Measurements from ENCODE around the gene MRPL1.

MRPL1 gene

DNA sequence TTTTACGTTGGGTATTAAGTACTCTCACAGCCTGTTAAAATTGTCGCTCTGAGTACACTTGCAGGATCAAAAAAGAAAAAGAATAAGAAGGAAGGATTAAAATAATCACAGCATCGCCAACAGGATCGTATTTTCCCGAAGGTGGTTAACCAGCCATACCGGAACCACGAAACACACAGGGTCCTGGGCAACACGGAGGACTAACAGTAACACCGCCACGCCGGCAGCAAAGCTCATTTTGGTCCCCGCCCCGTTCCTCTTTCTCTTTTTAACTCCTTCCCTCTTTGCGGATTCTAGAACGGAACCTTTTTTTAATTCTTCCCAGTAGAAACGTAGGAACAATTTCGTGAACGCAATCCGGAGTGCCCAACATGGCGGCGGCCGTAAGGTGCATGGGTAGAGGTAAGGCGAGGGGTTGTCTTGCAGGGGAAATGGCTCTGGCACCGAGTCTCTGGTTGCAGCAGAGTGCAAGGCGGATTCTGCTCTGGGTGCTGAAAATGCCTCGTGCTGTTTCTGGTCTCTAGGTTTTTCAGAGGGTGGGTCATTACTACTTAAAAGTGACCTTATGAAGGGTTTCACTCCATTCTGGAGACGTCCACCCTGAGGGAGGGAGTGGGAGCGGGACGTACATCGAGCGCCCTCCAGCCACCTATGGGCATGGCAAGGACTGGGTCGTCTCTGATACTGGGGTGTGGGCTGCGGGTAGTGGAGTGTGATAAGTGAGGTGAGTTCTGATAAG, at the start of gene MRPL1:
TSS of gene MRPL1 (plus strand) at position 353 of the 739 bp plus-strand sequence. CDS start at position 372, 19 bp downstream.
- peak; percentile 97 for DNase-seq

DNA sequence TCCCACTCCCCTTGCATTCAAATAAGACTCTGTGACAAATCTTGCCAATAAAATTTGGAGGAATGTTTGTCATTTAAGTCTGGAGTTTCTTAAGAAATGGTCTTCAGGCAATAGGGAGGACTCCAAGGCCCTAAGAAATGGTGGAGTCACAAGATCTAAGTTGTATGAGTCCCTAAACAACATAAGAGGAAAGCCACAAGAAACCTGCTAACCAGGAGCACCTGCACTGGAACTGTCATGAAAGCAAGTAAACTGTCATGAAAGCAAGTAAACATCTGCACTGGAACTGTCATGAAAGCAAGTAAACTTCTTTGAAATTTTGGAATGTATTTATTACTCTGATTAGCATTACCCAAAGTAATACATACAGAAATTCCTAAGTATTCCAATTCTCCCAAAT, 47.0 kb upstream of the MRPL1 start:
- DNase-seq: no peak

DNA sequence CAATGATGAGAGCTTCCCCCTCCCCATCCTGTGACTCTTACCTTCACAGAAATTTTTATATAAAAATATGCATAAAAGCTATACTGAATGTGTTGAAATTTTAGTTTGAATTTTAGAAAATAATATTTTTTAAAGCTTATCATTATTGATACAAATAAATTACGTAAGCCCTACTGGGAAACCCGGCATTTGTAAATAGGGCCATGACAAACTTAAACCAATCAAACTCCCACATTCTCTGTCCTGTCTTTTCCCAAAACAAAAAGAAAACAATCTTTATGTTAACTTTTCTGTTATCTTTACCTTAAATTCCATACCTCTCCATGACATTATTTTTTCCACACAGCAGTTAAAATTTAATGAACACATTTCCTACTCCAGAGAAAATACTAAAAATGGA, 46.1 kb upstream of the MRPL1 start:
- no peak for DNase-seq

DNA sequence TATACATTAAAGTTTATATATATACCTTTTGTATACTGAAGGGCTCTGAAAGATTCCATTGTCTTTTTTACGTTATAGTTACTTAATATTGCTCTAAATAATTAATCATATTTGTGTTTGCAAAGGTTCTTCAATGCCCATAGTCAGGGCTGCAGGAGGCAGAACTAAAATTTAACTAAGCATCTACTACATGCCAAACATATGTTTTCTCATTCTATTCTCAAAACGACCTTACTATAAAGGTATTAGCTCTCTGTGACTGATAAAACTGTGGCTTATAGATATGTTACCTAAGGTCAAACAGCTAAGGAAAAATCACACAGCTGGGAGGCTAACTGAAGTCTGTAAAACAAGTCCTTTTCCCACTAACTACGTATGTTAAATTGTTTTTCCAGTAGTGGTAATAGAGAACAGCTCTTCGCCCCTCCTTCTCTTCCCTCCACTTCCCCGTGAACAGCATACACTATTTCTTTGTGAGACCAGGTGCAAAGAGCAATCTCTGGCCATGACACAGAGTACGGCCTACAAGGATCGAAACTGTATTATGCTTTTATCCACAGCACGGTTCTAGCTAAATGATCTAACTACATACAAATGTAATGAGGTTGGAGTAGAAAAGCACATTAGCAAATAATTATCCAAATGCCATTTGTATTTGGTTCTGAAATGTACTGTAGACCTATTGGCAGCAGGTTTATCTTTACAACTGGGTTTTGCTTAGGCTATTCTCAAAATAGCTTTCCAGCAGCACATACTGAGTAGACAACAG, 45.1 kb upstream of the MRPL1 start:
- no peak for DNase-seq

DNA sequence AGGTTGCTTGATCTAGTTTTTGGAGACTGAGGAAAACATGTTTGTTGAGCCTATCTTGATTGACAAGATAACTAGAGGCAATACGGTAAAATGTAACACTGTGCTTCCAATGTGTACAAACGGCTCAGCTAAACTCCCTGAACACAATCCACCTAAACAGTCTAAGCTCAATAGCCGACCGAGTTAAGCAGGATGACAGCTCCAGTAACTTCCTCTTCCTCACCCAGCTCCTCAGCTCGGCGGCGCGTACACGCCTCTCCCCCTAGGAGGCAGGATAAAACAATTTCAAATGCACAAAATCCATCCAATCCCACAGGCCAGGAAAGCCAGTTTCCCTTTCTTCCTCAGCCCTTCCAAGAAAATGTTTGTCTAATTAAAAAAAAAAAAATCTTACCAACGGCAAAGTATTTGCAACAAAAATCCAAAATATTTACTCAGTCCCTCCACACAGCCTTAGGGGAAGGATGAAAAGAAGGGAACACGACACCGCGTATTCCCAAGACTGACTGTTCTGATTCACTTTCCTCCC, 44.5 kb upstream of the MRPL1 start:
- peak; percentile 85 for DNase-seq

DNA sequence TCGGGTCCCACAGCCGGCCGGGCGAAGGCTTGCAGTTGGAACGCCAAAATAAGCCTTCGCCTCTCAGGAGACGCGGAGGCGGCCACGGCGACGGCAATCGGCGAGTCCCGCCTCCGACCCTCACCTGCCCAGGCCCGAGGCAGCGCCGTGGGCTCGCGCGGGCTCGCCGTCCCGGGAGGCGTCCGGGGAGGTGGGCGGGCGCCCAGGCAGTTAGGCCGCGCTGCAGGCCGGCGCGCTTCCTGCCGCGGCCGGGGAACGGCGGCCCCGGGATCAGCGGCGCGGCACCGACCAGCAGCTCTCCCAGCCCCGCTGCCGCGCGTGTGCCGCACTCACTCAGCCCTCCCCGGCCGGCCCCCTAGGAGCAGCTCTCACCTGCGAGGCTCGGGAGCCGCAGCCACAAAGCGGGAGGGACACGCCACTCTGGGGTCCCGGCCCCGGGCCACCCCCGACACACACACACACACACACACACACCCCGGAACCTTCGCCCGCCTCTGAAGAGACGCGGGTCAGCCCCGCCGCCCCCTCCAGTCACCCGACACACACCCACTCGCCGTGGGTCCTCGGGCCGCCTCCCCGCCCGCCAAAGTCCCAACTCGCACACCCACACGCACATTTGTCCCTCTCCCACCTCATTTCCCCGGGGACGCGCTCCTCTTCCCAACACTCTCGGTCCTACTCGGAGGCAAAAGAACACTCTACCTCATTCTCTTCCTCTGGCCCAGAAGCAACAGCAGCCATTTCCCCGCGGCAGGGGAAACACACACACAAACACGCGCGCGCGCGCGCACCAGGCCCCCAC, 43.8 kb upstream of the MRPL1 start, which contains the start of gene CNOT6L:
TSS of gene CNOT6L (minus strand) at position 767 of the 802 bp plus-strand sequence. CDS start at position 707, 60 bp downstream.
- DNase-seq: peak; percentile 61

DNA sequence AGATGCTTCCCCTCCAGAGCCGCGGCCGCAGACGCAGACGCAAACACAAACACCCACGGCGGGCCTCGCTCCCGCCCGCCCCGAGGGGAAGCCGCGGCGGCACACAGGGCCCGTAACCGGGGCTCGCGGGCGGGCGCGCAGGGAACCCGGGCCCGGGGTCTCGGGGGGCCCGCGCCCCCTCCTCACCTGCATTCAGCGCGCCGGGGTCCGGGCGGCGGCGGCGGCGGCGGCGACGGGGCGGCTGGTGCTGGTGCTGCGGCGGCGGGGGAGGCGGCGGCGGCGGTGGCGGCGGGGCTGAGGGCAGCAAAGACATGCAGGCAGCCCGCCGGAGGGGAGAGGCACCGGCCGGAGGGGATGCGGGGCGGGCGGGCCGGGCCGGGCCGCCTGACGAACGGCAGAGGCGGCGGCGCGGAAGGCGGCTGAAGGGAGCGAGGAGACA, 43.2 kb upstream of the MRPL1 start:
- peak; percentile 89 for DNase-seq

DNA sequence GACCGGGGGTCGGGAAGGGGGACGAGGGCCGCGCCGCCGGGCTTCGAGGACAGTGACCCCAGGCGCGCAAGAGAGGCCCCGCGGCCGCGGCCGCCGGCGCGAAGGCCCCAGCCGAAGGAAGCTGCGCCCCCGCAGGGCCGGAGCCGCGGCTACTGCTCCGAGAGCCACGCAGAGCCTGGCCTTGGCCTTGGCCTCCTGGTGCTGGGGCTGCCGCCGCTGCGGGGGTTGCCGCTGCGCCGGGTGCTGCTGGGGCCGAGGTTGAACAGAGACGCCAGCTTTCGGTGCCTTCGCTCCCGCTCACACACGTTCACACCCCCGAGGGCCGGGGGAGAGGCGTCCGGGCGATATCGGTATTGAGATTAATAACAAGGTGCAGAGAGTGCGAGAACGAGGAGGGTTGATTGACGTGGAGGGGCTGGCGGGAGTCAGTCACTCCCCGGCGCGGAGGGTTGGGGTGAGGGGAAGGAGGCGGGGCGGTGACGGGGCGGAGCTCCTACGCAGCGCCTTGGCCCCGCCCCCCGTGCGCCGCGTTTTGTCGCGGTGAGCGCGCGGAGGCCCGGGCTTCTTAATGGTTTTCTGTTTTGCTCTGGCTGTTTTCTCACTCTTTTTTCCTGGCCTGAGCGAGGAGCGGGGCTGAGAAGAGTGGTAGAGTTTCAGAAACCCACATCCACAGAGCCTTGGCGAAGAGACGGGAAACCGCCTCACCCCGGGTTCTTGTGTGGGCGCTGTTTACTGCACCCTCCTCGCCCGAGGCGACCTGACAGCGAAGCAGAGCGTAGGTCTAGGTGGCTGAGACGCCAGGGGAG, 42.6 kb upstream of the MRPL1 start:
- peak; percentile 95 for DNase-seq

DNA sequence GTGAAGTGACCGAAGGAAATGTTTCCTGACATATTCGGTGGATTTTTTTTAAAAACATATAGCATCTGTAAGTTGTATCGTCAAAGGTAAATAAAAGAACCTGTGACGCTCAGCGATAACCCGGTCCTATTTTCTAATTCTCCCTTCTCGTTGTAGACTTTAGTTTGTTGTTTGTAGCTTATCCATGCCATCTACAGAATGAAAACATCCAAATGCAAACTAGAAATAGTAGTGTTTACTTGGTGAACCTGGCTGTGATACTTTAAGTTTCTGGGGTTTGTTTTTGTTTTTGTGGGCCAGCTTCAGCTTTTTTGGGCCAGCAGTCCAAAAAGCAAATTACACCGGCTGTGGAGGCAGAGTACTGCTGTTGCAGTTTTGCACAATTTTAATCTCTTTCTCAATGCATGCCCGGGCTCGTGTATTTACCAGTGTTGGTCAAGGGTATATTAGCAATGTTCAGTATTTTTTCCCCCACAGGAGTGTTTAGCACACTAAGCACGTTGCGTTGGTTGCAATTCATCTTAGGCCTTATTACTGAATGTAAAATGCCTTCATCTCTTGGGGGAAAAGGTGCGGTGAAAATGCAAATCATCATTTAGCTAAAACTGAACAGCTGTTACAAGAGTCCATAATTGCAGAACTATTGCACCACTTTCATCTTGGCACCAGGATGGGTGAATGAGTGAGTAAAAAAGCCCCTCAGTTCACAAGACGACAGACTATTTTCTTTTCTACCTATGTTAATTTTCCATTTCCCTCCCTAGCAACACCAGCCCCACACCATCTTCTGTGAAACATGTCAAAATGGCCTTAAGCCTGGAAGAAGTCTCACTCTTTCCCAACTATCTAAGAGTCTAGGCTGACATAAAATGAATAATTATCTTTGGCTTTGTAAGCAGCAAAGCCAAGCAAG, 41.7 kb upstream of the MRPL1 start:
- peak; percentile 40 for DNase-seq

DNA sequence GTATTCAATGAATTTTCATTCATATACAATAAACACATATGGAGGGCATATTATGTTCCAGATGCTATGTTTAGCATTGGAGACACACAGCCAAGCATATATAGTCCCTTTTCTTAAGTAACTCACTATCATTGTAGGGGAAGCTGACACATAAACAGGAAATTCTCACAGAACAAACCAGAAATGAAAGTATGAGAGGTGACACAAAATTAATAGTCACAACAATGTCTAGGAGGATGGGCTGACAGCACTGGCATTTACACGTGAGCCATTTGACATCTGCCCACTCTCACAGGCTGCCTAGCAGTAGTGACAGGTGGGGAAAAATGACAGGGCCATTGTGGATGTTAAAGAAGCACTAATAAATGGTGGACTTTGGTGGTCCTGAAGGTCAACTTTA, 40.9 kb upstream of the MRPL1 start:
- DNase-seq: peak; percentile 70

DNA sequence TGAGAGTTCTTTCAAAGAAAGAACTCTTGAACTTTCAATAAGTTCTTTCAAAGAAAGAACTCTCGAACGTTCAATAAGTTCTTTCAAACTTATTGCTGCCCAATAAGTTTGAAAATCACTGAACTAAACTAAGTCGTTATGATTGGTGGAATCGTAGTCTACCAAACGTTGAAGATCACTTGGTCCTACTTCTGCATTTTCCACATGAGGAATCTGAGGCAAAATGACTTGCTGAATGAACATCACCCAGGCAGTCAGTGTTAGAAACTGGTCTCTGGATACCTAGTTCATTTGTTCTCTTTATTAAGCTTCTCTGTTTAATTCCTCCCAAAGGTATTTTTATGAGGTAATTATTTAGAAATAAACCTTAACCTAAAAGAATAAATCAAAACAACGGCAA, 36.4 kb upstream of the MRPL1 start:
- DNase-seq: no peak

DNA sequence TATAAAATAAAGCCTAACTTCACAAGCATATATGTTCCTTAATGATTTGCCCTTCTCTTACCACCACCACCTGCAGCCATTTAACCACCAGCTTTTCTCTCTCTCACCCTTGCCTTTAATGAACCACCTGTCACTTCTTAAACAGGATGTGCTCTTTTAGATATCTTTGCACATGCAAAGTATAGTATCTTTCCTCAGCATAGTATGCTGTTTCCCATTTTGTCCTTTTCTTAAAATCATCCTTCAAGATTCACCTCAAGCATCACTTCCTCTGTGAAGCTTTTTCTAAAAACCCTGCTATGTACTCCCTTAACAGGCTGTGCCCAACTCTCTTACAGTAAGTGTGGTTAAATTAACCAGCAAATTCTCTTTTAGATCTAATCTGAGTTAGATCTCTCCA, 35.3 kb upstream of the MRPL1 start:
- no peak for DNase-seq

DNA sequence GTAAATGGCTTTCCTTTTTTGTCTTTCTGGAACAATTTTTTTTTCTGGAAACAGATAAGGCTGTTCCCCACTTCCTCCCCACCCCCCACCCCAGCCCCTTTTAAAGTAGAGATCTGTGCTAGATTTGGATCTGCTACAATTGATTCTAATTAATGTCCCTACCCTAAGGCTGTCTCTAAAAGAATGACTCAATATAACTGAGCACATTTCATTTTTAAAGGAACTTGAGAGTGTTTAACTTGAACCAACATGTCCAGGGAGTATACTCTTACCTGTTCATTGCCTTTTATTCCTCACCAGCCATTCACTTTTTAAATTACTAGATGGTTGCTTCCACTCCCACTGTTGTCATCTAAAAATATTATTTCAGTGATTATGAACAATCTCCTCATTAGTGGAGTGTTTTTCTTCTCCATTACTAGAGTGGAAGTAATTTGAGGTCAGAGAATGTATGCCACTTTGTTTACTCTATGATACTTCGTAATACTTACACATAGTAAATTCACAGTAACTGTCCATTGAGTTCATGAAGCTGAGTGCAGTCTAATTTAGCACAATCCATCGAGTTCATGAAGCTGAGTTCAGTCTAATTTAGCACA, 29.4 kb upstream of the MRPL1 start:
- DNase-seq: no peak

DNA sequence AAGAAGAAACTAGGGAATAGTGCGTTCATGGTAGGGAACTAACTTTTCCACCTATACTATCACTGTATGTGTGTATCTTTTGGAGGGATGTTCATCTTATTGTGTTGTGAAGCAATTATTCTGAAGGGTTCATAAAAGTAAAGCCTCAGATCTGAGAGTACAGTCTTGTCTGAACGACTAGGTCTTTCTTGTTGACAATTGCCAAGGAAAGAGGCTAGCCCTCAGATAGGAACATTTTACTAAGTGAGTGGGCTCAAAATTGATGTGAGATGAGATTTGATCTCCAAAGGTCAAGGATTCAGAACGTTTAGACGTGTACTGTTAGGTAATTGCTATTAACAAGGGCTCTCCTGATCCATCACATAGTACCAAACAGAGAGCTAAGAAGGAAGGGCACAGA, 28.2 kb upstream of the MRPL1 start:
- DNase-seq: no peak

DNA sequence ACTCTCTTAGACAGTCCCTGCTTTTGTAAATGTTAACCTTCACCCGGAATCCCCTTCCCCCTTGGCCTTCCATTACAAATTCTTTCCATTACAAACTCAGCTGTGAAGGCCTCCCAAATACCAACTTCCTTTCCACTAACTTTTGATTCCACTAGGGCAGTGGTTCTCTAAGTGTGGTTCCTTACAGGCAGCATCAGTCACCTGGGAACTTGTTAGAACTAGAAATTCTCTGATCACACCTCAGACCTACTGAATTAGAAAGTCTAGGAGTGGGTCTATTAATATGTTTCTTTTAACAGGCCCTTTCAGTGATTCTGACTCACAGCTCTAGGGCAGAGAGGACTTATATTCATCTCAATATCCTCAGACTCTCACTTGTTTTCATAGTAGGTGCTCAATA, 19.0 kb upstream of the MRPL1 start:
- DNase-seq: no peak

DNA sequence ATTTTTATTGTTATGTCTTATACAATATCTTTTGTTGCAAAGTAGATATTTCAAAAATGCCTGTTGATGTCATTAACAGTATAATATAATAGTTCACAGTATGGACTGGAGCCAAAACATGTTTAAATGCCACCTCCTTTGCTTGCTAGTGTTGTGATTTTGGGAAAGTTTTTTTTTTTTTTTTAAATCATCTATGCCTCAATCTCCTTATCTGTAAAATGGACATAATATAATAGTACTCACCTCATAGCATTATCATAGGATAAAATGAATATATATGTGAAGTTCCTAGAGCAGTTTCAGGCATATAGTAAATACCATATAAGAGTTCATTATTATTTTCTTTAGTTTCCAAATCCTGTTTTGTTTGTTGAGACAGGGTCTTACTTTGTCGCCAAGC, 18.3 kb upstream of the MRPL1 start:
- no peak for DNase-seq

DNA sequence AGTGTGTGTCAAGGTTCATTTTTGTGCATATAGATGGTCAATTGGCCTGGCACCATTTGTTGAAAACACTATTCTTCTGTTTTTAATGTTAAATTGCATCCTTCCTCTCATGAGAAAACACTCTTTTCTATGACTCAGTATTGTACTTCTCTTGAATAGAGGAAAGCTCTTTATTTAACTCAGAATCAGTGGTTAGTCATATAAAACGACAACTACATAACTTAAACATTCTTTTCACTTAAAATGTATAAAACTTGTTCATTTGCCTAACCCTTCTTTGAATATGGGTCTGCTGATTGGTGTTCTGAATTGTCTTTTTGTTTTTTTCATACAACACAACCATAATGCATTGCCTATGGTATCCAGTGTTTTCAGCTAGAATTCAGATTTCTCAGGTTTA, 17.2 kb upstream of the MRPL1 start:
- DNase-seq: no peak

DNA sequence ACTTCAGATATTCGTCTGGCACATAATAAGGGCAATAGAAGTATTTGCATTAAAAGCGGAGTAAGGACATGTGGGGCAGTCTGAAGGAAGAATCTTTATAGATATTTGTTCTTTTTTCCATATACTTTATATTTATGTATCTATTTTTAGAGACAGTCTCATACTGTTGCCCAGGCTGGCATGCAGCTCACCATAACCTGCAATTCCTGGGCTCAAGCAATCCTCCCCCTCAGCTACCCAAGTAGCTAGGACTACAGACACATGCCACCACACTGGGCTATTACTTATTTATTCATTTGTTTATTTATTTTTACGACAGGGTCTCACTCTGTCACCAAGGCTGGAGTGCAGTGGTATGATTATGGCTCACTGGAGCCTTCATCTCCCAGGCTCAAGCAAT, 16.7 kb upstream of the MRPL1 start:
- no peak for DNase-seq

DNA sequence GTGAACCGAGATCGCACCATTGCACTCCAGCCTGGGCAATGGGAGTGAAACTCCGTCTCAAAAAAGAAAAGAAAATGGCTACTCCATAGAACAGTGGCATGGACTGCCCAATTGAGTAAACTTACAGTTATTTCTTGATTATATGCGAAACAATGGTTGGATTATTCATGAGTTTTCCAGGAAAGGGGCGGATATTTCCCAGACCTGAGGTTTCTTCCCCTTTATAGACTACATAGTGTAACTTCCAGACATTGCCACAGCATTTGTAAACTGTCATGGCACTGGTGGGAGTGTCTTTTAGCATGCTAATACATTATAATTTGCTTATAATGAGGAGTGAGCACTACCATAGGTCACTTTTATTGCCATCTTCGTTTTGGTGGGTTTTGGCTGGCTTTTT, 14.1 kb upstream of the MRPL1 start:
- no peak for DNase-seq

DNA sequence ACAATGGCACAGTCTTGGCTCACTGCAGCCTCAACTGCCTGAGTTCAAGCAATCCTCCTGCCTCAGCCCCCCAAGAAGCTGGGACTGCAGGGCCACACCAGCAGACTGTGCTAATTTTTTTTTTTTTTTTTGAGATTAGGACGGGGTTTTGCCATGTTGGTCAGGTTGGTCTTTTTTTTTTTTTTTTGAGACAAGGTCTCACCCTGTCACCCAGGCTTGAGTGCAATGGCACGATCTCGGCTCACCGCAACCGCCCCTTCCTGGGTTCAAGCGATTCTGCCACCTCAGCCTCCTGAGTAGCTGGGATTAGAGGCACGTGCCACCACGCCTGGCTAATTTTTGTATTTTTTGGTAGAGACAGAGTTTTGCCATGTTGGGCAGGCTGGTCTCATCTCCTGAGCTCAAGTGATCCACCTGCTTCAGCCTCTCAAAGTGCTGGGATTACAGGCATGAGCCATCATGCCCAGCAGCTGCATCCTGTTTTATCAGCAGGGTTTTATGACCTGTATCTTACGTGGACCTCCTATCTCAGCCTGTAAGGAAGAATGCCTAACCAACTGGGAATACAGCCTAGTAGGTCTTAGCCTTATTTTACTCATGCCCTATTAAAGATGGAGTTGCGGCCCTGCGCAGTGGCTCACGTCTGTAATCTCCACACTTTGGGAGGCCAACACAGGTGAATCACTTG, 13.2 kb upstream of the MRPL1 start:
- DNase-seq: no peak
